Neutrophil (primary cell): ENCODE results near the gene CBLB.

Experiments
- H3K27ac ChIP-seq: fragments of 200-600 bp; sonication (generic); 2 replicates; pipeline ENCODE4 v1.5.1; 2016; ENCODE audit warnings: mild to moderate bottlenecking, moderate library complexity
- H3K27me3 ChIP-seq: fragments of 200-600 bp; sonication (generic); 2 replicates; pipeline ENCODE4 v1.6.0; 2016; ENCODE audit warnings: mild to moderate bottlenecking
- H3K36me3 ChIP-seq: fragments of 200-600 bp; sonication (generic); 2 replicates; pipeline ENCODE4 v1.5.1; 2017
- H3K4me1 ChIP-seq, 2 experiments: fragments of 200-600 bp in 1 of 2; sonication (generic) in 1 of 2; 1 replicate in 1 of 2; 2 replicates in 1 of 2; pipeline versions ENCODE4 v1.5.1 to v1.6.1; 2013 to 2016; ENCODE audit warnings: low read depth in 1 of 2, low read length in 1 of 2, mild to moderate bottlenecking in 1 of 2, moderate library complexity in 1 of 2; ENCODE audit not compliant: control insufficient read depth in 1 of 2, insufficient read depth in 1 of 2
- H3K4me3 ChIP-seq, 2 experiments: fragments of 200-600 bp in 1 of 2; sonication (generic) in 1 of 2; 1 replicate in 1 of 2; 2 replicates in 1 of 2; pipeline ENCODE4 v1.5.1; 2013 to 2016; ENCODE audit warnings: low read depth in 1 of 2, low read length in 1 of 2, mild to moderate bottlenecking in 1 of 2, moderate library complexity in 1 of 2
- H3K9me3 ChIP-seq: fragments of 200-600 bp; sonication (generic); 2 replicates; pipeline ENCODE4 v1.5.1; 2016
- TF ChIP-seq, protein P1 (sequence below): fragments of 200-600 bp; sonication (generic); IDR thresholded peaks from 2 replicates; pipeline ENCODE4 v1.5.1; 2016; ENCODE audit warnings: antibody characterized with exemption

Gene CBLB

DNA sequence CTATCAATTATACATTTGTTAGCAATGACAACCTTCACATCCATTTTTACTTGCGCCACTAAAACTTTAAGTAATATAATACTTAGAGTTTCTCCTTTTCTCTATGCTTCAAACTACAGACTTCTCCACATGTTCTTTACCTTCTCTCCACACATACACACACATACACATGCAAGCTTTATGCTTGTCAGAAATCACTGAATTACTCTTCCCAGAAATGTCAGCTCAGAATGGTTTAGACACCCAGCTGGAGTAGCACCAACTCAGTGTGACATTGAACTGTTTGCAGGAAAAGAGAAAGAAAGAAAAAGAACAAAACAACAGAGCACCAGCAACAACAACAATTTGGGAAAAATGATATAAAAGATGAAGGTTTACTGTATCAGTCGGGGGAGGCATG, 20.9 kb downstream of the CBLB start:
- TF ChIP-seq, protein P1, sequence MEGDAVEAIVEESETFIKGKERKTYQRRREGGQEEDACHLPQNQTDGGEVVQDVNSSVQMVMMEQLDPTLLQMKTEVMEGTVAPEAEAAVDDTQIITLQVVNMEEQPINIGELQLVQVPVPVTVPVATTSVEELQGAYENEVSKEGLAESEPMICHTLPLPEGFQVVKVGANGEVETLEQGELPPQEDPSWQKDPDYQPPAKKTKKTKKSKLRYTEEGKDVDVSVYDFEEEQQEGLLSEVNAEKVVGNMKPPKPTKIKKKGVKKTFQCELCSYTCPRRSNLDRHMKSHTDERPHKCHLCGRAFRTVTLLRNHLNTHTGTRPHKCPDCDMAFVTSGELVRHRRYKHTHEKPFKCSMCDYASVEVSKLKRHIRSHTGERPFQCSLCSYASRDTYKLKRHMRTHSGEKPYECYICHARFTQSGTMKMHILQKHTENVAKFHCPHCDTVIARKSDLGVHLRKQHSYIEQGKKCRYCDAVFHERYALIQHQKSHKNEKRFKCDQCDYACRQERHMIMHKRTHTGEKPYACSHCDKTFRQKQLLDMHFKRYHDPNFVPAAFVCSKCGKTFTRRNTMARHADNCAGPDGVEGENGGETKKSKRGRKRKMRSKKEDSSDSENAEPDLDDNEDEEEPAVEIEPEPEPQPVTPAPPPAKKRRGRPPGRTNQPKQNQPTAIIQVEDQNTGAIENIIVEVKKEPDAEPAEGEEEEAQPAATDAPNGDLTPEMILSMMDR, result no peak
- Histone ChIP-seq H3K36me3 (peaks cover 2% of the 10 kb centered on the region), H3K9me3 (no peaks in the 10 kb centered on the region), H3K4me1 (no peaks in the 10 kb centered on the region), H3K27ac (no peak overlapping the region), H3K27me3 (no peaks in the 10 kb centered on the region), H3K4me3 (no peak overlapping the region)

DNA sequence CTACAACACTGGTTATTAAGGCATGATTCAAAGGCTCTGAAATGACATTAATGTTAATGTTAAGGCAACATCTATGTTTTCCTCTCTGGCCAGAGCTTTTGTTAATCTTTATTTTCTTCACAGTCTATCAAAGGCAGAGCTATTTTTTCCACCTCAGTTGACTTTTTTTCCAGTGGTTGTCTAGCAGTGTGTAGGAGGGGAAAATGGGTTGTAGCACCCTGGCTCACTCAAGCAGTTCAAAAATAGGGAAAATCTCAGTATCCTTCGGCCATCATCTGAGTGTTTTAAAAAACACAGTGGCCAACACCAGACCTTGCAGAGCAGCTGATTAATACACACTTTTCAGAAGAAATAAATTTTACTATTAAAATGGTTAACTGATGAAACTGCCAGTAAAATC, 21.4 kb downstream of the CBLB start:
- Histone ChIP-seq H3K27ac (no peak overlapping the region), H3K4me1 (no peaks in the 10 kb centered on the region), H3K9me3 (no peaks in the 10 kb centered on the region), H3K36me3 (no peaks in the 10 kb centered on the region), H3K4me3 (no peak overlapping the region), H3K27me3 (no peaks in the 10 kb centered on the region)
- TF ChIP-seq, protein P1, result no peak

DNA sequence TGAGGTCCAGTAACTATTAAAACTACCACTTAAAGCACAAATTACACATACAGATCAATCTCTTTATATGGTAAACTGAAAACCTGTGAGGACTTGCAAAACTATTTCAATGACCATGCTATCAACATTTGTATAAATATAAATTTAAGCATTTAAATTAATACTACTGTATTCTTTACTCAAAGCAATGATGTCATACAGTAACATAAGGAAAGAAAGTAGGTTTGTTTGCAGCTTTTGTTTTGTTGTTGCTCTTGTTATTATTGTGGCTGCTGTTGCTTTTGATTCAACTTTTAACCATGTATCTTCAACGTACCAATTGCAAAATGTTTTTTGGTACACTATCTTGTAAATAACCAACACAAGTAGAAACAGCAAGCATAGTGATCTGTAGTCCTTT, 22.0 kb downstream of the CBLB start:
- TF ChIP-seq, protein P1, result no peak

DNA sequence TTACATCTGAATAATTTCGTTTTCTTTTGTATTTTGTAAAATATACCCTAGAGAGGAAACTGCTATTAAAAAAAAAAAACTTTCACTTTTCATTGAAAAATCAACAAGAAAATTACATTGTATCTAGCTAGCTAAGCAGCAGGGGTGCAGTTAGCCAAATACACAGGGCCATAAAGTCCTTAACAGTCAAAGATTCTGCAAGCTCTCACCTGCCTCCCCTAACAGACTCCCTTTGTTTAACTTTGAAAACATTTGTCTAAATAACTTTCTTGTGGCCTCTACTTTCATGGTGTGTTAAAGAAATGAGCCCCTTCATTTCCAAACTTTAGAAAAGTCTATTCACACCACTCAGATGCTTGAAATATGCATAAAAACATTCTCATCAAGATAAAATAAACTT, 23.3 kb downstream of the CBLB start:
- Histone ChIP-seq H3K4me1 (no peaks in the 10 kb centered on the region), H3K36me3 (no peaks in the 10 kb centered on the region), H3K27ac (no peak overlapping the region), H3K4me3 (no peak overlapping the region), H3K27me3 (no peaks in the 10 kb centered on the region), H3K9me3 (no peaks in the 10 kb centered on the region)
- TF ChIP-seq, protein P1, result no peak

More for the DNA sequence above, 22.0 kb downstream of the CBLB start:
- no peak overlapping the region for H3K4me3 ChIP-seq
- no peaks in the 10 kb centered on the region for H3K9me3 ChIP-seq
- no peak overlapping the region for H3K27ac ChIP-seq
- H3K36me3 ChIP-seq, result no peaks in the 10 kb centered on the region
- H3K4me1 ChIP-seq, result no peaks in the 10 kb centered on the region
- no peaks in the 10 kb centered on the region for H3K27me3 ChIP-seq

DNA sequence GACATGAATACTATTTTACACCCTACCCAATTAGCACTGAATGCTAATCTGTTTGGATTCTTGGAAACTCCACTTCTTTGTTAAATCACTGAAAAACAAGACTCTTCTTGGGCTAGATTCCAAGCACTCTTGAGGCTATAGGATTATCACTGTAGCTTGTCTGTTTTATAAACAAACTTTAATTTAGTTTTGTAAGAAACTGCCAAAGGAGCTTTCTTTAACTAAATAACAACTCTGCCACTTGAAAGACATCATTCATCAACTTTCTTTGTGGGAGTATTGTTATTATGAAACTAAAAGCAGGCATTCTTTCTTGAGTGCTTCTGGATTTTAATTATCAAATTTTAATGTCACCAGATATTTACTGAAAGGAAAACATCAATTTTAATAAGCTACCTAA, 24.1 kb downstream of the CBLB start:
- no peak overlapping the region for H3K27ac ChIP-seq
- no peaks in the 10 kb centered on the region for H3K9me3 ChIP-seq
- H3K36me3 ChIP-seq, result no peaks in the 10 kb centered on the region
- H3K27me3 ChIP-seq, result no peaks in the 10 kb centered on the region
- no peaks in the 10 kb centered on the region for H3K4me1 ChIP-seq
- TF ChIP-seq, protein P1, result no peak
- H3K4me3 ChIP-seq, result no peak overlapping the region

DNA sequence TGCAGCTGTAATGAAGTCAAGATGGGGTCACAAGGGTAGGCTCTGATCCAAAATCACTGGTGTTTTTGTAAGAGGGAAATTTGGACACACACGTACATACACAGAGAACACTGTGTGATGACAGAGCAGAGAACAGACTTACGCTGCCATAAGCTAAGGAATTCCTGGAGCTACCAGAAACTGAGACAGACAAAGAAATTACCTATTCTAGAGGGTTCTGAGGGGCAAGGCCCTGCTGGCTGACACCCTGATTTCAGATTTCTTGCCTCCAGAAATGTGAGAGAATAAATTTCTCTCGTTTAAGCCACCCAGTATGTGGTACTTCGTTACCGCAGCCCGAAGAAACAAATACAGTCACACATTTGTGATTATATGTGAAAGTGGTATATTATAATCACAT, 24.8 kb downstream of the CBLB start:
- Histone ChIP-seq H3K36me3 (no peaks in the 10 kb centered on the region), H3K9me3 (no peaks in the 10 kb centered on the region), H3K4me3 (no peak overlapping the region), H3K27ac (no peak overlapping the region), H3K4me1 (no peaks in the 10 kb centered on the region), H3K27me3 (no peaks in the 10 kb centered on the region)
- TF ChIP-seq, protein P1, result no peak
